Dermis blood vessel endothelial cell (primary cell): ENCODE measurements around the gene IFNL3. TPM values are rescaled to one million over a fixed set of nuclear protein-coding genes. Genes with fewer than 3 reads are reported as not detected.
"Not testable (repeated sequence)": the region's sequence is repeated elsewhere in the genome, so short reads cannot be mapped to it uniquely, and the experiment has no call there.

ENCODE experiments used
- DNase-seq: peaks from one replicate; pipeline ENCODE4 v3.0.0; 2010
- total RNA-seq: library from RNA; depleted of rRNA; stranded (reverse); fragments of >200 nt; gene quantifications from 2 replicates; pipeline ENCODE4 v1.2.3, GENCODE V29; 2014

IFNL3 gene
- not detected in 2 replicates for total RNA-seq

GRCh38 chr19:39244410-39245100, at the start of gene IFNL3:
TSS of gene IFNL3 (minus strand) at chr19:39245006. CDS start at chr19:39244967, 39 bp downstream.
- not testable (repeated sequence) for DNase-seq

DNA sequence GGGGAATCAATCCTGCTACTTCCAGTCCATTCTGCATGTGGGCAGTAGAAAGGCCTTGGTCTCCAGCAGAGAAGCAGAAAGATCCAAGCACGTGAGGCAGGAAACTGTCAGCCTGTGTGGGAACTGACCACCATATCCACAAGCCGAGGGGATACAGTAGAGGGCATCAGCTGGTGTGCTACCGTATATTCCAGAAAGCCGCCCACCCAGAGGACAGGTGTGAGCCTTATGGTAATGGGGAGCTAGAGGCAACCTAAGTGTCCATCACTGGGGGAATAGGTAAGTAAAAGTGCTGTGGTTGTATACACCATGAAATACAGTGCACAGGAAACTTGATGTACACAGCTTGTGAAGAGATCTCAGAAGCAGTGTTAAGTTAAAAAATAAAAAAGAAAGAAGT, 48.6 kb upstream of the IFNL3 start:
- no peak for DNase-seq

DNA sequence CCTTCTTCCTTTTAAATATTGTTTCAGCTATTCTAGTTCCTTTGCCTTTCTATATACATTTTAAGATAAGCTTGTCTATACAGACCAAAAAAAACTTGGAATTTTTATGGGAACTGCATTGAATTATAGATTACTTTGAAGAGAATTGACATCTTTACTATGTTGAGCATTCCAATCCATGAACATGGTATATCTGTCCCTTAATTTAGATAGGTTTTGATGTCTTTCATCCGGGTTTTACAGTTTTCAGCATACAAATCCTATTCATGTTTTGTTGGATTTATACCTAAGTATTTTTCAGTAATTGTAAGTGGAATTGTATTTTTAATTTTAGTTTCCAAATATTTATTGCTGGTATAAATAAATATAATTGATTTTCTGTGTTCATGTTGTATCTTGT, 39.2 kb upstream of the IFNL3 start:
- DNase-seq: no peak

DNA sequence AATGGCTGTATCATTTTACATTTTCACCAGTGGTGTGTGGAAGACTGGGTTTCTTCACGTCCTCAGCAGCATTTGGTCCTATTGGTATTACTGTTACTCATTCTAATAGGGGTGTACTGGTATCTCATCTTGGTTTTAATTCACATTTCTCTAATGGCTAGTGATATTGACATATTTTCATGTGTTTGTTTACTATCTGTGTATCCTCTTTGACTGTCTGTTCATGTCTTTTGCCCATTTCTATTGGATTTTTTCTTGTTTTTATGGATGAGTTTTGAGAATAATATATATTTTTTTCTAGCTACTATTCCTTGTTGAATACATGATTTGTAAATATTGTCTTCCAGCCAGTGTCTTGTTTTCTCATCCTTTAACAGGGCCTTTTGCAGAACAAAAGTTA, 37.2 kb upstream of the IFNL3 start:
- no peak for DNase-seq

DNA sequence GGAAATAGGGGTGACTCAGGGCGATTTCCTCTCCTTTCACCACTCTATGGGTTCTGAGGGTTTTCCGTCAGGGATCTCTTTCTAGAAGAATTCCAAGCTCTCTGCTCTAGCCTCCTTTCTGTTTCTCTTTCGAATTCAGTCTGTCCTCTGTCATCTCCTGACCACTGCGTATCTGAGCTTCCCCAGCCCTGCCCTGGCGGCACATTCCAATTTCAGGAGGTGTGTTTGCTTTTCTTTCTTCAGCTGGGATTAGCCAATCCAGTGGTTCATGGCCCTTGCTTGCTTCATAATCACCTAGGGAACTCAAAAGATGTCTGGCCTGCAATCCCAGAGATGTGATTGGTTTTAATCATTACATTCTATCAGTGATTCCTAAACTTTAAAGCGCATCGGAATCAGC, 32.8 kb upstream of the IFNL3 start:
- no peak for DNase-seq

DNA sequence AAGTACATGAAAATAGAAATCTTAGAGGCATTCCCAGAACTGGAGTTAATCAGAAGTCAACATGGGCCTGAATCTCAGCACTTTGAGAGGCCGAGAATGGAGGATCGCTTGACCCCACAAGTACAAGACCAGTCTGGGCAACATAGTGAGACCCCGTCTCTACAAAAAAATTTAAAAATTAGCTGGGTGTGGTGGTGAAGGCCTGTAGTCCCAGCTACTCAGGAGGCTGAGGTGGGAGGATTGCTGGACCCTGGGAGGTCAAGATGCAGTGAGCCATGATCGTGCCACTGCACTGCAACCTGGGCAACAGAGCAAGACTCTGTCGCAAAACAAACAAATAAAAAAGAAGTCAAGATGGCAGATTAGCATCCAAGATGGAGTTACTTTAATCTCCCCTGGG, 31.9 kb upstream of the IFNL3 start:
- DNase-seq: no peak

GRCh38 chr19:39275578-39275977, 30.8 kb upstream of the IFNL3 start:
- DNase-seq: no peak

DNA sequence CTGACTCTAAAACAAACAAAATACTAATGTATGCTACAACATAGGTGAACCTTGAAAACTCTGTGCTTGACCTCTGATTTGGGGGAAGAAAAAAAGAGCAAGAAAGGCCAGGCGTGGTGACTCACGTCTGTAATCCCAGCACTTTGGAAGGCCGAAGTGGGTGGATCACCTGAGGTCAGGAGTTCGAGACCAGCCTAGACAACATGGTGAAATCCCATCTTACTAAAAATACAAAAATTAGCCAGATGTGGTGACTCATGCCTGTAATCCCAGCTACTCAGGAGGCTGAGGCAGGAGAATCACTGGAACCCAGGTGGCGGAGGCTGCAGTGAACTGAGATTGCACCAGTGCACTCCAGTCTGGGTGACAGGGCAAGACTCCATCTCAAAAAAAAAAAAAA, 29.1 kb upstream of the IFNL3 start:
- DNase-seq: not testable (repeated sequence)

GRCh38 chr19:39270036-39270871, 25.4 kb upstream of the IFNL3 start:
- DNase-seq: peak; percentile 12

DNA sequence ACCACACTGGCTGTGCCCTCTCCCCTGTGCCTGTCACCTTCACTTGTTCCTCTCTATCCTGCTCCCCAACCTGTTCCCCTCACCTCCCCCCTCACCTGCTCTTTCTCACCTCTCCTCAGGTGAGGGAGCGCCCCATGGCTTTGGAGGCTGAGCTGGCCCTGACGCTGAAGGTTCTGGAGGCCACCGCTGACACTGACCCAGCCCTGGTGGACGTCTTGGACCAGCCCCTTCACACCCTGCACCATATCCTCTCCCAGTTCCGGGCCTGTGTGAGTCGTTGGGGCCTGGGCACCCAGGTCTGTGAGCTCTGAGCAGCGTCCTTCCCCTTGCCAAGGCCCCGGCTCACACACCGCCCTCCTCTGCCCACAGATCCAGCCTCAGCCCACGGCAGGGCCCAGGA, 24.6 kb upstream of the IFNL3 start:
- not testable (repeated sequence) for DNase-seq

DNA sequence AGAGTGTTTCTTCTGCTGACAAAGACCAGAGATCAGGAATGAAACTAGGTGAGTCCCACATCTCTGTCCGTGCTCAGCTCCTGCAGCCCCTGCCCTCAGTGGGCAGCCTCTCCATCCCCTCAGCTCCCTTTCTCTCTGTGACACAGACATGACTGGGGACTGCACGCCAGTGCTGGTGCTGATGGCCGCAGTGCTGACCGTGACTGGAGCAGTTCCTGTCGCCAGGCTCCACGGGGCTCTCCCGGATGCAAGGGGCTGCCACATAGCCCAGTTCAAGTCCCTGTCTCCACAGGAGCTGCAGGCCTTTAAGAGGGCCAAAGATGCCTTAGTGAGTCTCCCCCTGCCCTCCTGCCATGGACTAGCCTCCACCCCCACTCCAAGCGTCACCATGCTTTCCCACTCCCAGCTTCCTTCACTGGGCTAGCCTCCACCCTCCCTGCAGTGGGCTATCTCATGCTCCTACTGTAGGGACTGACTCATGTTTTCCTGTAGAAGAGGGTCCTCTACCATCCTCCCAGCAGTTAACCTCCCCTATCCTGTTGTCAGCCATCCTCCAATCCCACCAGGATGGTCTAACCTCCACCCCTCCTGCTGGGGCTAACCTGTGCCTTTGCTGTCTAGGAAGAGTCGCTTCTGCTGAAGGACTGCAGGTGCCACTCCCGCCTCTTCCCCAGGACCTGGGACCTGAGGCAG, 23.9 kb upstream of the IFNL3 start:
- DNase-seq: not testable (repeated sequence)

DNA sequence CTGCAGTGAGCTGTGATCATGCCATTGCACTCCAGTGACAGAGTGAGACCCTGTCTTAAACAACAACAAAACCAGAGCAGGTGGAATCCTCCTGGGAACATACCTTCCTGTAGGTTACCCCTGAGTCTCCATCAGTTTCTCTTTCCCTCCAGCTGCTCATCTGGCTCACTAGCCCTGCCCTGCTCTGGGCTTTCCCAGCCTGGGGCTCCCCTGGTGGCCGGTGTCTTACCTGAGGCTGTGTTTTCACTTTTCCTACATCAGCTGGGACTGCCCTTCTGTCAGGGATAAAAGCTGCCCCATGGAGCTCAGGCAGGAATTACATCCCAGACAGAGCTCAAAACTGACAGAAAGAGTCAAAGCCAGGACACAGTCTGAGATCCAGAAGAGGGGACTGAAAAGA, 23.3 kb upstream of the IFNL3 start, which contains the start of gene IFNL2:
Gene IFNL2, plus strand, starts transcription at position 312 of the 400 bp plus-strand sequence. CDS start 173 bp downstream, outside the sequence.
- DNase-seq: not testable (repeated sequence)

DNA sequence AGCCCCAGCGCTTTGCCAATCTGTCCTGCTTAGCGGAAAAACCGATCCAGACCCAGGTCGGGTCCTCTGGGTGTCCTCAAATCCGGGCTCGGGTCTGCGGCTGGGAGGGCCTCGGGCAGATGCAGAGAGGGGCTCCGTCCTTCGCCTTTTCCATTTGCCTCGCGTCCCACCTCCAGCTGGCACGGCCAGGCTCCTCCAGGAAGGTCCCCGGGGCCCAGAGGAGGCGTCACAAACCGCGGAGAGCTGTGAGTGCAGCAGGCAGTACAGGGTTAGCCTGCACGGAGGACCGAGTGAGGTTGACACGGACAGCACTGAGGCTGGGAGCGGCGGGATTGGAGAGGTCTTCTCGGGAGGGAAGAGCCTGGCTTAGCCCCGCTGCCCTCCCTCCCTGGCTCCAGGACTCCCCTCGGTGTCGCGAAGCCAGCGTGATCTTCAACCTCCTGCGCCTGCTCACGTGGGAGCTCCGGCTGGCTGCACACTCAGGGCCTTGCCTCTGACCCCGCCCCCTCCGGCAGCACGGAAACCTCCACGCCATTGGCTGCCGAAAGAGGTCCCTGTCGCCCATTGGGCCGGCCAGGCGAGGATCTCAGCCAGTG, 20.6 kb upstream of the IFNL3 start:
- no peak for DNase-seq

DNA sequence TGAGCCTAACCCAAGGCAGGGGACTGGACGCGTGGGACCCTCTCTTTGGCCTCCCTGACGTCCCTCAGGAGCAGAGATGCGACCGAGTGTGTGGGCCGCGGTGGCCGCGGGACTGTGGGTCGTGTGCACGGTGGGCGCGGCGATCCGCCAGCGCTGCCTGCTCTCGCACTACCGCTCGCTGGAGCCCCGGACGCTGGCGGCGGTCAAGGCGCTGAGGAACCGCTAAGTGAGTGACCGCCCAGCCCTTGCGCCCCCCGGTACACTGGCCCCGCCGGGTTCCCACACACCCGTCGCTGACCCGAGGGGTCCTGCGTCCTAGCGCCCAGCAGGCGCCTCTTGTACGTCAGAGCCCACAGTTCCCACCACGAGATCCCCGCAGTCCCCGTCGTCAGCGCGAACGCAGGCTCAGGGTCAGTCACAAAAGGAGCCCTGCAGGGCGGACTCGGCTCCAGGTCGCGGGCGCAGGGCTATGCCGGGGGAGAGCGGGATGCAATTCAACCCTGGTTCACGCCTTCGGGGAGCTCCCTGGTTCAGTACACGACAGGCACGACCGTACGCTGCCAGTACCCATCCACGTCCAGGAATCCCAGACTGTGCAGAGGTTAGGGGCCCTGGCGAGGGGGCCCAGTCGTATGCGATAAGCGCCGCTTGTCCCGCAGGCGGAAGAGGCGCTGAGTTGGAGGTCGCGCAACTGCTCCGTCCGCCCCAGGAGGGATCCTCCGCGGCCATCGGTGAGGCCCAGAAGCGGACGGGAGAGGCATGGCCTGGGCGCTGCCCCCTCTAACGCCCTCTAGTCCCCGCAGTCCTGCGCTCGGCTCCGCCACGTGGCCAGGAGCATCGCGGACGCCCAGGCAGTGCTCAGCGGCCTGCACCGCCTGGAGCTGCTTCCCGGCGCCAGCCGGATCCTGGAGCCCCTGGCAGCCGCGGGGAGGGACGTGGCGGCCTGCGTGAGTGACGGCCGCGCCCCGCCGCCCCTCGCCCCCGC, 19.8 kb upstream of the IFNL3 start:
- peak; percentile 13 for DNase-seq

DNA sequence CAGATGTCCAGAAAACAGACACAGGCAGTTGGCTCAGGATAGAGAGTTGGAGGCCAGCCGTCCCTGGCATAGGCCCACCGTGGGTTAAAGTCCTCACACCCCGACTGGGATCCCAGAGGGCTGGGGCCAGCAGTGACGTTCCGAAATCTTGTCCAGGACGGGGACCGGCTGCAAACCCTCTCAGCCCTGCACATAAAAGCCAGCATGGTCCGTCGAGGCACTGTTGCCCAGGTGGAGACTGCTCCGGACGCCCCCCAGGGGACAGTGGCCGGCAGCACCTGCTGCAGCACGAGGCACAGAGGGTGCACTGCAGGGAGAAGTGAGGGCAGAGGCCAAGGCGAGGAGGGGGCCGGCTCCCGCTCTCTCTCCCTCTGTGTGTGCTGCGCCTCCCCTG, 19.1 kb upstream of the IFNL3 start:
- no peak for DNase-seq

GRCh38 chr19:39262496-39262895, 17.7 kb upstream of the IFNL3 start:
- DNase-seq: no peak

DNA sequence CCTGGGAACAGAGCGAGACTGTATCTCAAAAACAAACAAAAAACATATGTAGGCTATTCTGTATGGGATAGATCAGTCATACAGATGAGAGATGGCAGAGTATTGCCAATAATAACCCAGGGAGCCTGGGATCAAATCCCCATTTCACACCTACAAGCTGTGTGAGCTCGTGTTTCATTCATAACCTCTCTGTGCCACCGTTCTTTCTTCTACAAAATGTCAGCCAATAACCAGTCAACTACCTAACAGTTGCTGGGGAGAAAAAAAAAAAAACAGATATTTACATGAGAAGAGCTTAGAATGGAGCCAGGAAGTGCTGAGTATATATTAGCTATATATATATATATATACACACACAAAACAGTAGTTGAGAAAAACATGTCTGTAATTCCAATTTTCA, 16.9 kb upstream of the IFNL3 start:
- no peak for DNase-seq

- no peak for DNase-seq
Observed at GRCh38 chr19:39257227-39257626, 12.4 kb upstream of the IFNL3 start.

- no peak for DNase-seq
Observed at GRCh38 chr19:39254531-39255345, 9.9 kb upstream of the IFNL3 start.

DNA sequence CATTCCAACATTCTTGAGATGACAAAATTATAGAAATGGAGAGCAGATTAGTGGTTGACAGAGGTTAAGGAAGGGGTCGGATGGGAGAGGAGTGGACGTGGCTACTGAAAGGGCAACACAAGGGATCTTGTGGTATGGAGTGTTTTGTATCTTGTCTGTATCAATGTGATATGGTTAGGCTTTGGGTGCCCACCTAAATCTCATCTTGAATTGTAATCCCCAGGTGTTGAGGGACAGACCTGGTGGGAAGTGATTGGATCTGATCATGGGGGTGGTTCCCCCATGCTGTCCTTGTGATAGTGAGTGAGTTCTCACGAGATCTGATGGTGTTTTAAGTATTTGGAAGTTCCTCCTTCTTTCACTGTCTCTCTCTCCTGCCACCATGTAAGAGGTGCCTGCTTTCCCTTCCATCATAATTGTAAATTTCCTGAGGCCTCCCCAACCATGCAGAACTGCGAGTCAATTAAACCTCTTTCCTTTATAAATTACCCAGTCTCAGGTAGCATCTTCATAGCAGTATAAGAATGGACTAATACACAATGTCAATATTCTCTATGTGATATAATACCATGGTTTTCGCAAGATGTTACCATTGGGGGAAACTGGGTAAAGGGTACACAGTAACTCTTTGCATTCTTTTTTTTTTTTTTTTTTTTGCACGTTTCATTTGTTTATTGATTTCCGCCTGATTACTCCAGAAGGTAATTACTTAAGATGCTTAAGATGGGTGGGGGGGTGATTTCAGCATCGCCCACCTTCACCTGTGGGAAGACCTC, 8.8 kb upstream of the IFNL3 start:
- DNase-seq: no peak
